Measurements from ENCODE around the gene GRM4.

DNA sequence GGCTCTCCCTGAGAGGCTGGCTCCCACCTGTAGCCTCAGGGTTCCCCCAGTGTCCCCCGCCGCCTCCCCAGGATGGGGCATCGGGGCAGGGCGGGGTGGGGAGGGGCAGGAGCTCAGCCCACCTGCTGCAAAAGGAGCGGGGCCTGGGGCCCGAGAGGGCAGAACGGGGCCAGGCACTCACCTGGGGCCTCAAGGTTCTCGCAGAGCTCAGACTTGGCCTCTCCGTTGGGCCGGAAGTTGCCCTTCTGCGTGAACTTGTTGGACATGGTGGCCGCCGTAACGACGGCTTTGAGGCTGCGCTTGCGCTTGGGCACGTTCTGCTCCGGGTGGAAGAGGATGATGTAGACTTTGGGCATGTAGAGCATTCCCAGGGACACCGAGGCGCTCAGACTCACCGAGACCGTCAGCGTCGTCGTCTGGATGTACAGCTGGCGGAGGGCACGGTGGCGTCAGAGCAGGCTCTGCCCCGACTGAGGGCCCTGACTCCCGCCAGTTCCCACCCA lies 117.9 kb downstream of the GRM4 start:
- TF ChIP-seq EZH2 (IDR thresholded peaks at IDR 0.05) = no peak
- TF ChIP-seq, protein P1, sequence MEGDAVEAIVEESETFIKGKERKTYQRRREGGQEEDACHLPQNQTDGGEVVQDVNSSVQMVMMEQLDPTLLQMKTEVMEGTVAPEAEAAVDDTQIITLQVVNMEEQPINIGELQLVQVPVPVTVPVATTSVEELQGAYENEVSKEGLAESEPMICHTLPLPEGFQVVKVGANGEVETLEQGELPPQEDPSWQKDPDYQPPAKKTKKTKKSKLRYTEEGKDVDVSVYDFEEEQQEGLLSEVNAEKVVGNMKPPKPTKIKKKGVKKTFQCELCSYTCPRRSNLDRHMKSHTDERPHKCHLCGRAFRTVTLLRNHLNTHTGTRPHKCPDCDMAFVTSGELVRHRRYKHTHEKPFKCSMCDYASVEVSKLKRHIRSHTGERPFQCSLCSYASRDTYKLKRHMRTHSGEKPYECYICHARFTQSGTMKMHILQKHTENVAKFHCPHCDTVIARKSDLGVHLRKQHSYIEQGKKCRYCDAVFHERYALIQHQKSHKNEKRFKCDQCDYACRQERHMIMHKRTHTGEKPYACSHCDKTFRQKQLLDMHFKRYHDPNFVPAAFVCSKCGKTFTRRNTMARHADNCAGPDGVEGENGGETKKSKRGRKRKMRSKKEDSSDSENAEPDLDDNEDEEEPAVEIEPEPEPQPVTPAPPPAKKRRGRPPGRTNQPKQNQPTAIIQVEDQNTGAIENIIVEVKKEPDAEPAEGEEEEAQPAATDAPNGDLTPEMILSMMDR (IDR thresholded peaks at IDR 0.05) = peak; percentile 2
